GM08714 (cell line): ENCODE measurements around the gene STRA6.

Experiments
- H3K4me3 ChIP-seq: fragments of 200-500 bp; sonication (Bioruptor generic); 2 replicates; pipeline ENCODE4 v1.5.1; 2014; ENCODE audit warnings: mild to moderate bottlenecking, low read length, inconsistent platforms
- ZNF274 ChIP-seq: IDR thresholded peaks from 2 replicates; pipeline ENCODE4 v1.6.1; 2012; ENCODE audit warnings: mild to moderate bottlenecking, low read depth, low read length

The STRA6 gene

GRCh38 chr15:74220475-74221248 lies 18.1 kb upstream of the STRA6 start:
- H3K4me3 ChIP-seq, result no peak overlapping the region
- no peak for TF ChIP-seq ZNF274

GRCh38 chr15:74217907-74218885 lies 15.6 kb upstream of the STRA6 start:
- TF ChIP-seq ZNF274, result no peak
- no peak overlapping the region for H3K4me3 ChIP-seq

GRCh38 chr15:74216949-74217348 lies 14.4 kb upstream of the STRA6 start:
- TF ChIP-seq ZNF274, result no peak
- H3K4me3 ChIP-seq, result no peak overlapping the region

- H3K4me3 ChIP-seq, result no peak overlapping the region
- TF ChIP-seq ZNF274, result no peak
These were observed 13.4 kb upstream of the STRA6 start for GRCh38 chr15:74215958-74216357.

- no peak for TF ChIP-seq ZNF274
- no peak overlapping the region for H3K4me3 ChIP-seq
These were observed 11.9 kb upstream of the STRA6 start for GRCh38 chr15:74214324-74215021.

GRCh38 chr15:74213858-74214284 lies 11.3 kb upstream of the STRA6 start:
- no peak for TF ChIP-seq ZNF274
- no peak overlapping the region for H3K4me3 ChIP-seq

- TF ChIP-seq ZNF274, result no peak
- H3K4me3 ChIP-seq, result no peak overlapping the region
These were observed 9.9 kb upstream of the STRA6 start for GRCh38 chr15:74212494-74212893.

GRCh38 chr15:74211656-74212055 lies 9.1 kb upstream of the STRA6 start:
- no peak overlapping the region for H3K4me3 ChIP-seq
- TF ChIP-seq ZNF274, result no peak

- no peak for TF ChIP-seq ZNF274
- H3K4me3 ChIP-seq, result no peak overlapping the region
These were observed 8.1 kb upstream of the STRA6 start for GRCh38 chr15:74210729-74211128.

GRCh38 chr15:74209997-74210671 lies 7.5 kb upstream of the STRA6 start:
- no peak overlapping the region for H3K4me3 ChIP-seq
- TF ChIP-seq ZNF274, result no peak

GRCh38 chr15:74209560-74209958 lies 7.0 kb upstream of the STRA6 start:
- TF ChIP-seq ZNF274, result no peak
- no peak overlapping the region for H3K4me3 ChIP-seq

- no peak overlapping the region for H3K4me3 ChIP-seq
- TF ChIP-seq ZNF274, result no peak
These were observed 6.4 kb upstream of the STRA6 start for GRCh38 chr15:74208901-74209559.

GRCh38 chr15:74208496-74208895 lies 5.9 kb upstream of the STRA6 start:
- no peak for TF ChIP-seq ZNF274
- no peak overlapping the region for H3K4me3 ChIP-seq
